ENCODE measurements around the gene EPN2. TPM values are rescaled to one million over a fixed set of nuclear protein-coding genes. Genes with fewer than 3 reads are reported as not detected.

The EPN2 gene
- total RNA-seq, 1 donor from 2014 or later = 29.9 TPM

- no peak for DNase-seq (ENCODE audit: low read depth)
Measured at GRCh38 chr17:19239544-19239943, 2.4 kb downstream of the EPN2 start.

GRCh38 chr17:19242323-19242722, 5.2 kb downstream of the EPN2 start:
- DNase-seq (ENCODE audit: low read depth) = peak; percentile 57

GRCh38 chr17:19242926-19243325, 5.8 kb downstream of the EPN2 start:
- no peak for DNase-seq (ENCODE audit: low read depth)

- DNase-seq (ENCODE audit: low read depth) = no peak
Measured at GRCh38 chr17:19243838-19244237, 6.7 kb downstream of the EPN2 start.

- DNase-seq (ENCODE audit: low read depth) = no peak
Measured at GRCh38 chr17:19244357-19244756, 7.2 kb downstream of the EPN2 start.

GRCh38 chr17:19244781-19245180, 7.6 kb downstream of the EPN2 start:
- no peak for DNase-seq (ENCODE audit: low read depth)

- DNase-seq (ENCODE audit: low read depth) = no peak
Measured at GRCh38 chr17:19247473-19247872, 10.3 kb downstream of the EPN2 start.

- DNase-seq (ENCODE audit: low read depth) = no peak
Measured at GRCh38 chr17:19248151-19248927, 11.2 kb downstream of the EPN2 start.

- DNase-seq (ENCODE audit: low read depth) = peak; percentile 53
Measured at GRCh38 chr17:19248928-19249574, 11.9 kb downstream of the EPN2 start.

- DNase-seq (ENCODE audit: low read depth) = no peak
Measured at GRCh38 chr17:19249681-19250080, 12.5 kb downstream of the EPN2 start.

- DNase-seq (ENCODE audit: low read depth) = no peak
Measured at GRCh38 chr17:19250421-19251173, 13.4 kb downstream of the EPN2 start.

GRCh38 chr17:19253112-19253511, 15.9 kb downstream of the EPN2 start:
- DNase-seq (ENCODE audit: low read depth) = no peak

- no peak for DNase-seq (ENCODE audit: low read depth)
Measured at GRCh38 chr17:19254651-19255050, 17.5 kb downstream of the EPN2 start.

- DNase-seq (ENCODE audit: low read depth) = no peak
Measured at GRCh38 chr17:19255279-19255678, 18.1 kb downstream of the EPN2 start.

GRCh38 chr17:19258371-19258770, 21.2 kb downstream of the EPN2 start:
- DNase-seq (ENCODE audit: low read depth) = no peak

GRCh38 chr17:19260958-19261357, 23.8 kb downstream of the EPN2 start:
- peak; percentile 19 for DNase-seq (ENCODE audit: low read depth)

- no peak for DNase-seq (ENCODE audit: low read depth)
Measured at GRCh38 chr17:19261426-19261825, 24.3 kb downstream of the EPN2 start.

- DNase-seq (ENCODE audit: low read depth) = no peak
Measured at GRCh38 chr17:19262650-19263631, 25.8 kb downstream of the EPN2 start.

- peak; percentile 86 for DNase-seq (ENCODE audit: low read depth)
Measured at GRCh38 chr17:19263641-19264051, 26.5 kb downstream of the EPN2 start.

- DNase-seq (ENCODE audit: low read depth) = no peak
Measured at GRCh38 chr17:19264268-19264667, 27.1 kb downstream of the EPN2 start.

GRCh38 chr17:19264681-19265080, 27.5 kb downstream of the EPN2 start:
- no peak for DNase-seq (ENCODE audit: low read depth)
